ENCODE results near the gene CRELD2.

DNA sequence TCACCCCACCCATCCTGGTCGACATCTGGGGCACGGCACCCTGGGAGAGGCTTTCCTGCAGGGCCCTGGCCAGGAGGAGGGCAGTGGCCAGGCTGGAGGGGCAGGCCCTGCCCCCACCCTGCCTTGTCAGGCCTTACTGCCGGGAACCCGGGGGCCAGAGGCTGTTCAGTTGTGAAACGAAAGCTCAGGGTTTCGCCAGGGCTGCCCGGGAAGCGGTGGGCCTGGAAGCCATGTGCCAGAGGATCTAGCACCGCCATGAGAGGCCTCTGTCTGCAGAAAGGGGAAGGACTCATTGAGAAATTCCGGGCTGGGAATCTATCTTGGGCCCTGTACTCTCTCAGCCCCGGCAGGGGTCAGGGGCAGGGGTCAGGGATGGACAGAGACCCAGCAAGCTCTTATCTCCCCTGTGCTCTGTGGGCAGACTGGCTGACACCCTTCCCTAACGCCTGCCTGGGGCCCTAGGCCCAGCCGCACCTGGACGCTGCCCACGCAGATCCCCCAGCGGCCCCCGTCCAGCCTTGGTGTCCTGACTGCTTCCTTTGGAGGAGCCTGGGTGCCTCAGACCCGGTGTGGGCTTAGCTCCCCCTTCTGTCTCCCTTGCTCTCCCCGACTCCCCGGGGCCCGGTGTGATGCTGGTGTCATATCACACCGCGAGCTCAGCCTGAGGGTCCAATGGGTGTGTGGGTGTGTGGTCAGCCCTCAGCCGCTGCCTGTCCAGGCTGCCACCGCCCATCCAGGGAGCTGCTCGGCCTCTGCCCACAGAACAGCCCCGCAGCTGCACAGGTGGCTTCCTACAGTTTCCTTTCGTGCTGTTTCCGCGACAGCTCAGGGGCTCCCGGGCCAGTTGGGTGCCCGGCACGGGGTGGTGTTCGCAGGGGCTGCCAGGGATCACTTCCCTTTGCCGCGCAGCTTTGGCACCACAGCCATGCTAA is 48.6 kb downstream of the CRELD2 start:
- no peak for TF ChIP-seq POLR2A (IDR thresholded peaks at IDR 0.05; ENCODE audit: control extremely low read depth in 1 of 2, low read depth in 2 of 2, low read length in 2 of 2)
- TF ChIP-seq CEBPB (IDR thresholded peaks at IDR 0.05; ENCODE audit: low read depth, low read length), result no peak
- TF ChIP-seq, protein P1, sequence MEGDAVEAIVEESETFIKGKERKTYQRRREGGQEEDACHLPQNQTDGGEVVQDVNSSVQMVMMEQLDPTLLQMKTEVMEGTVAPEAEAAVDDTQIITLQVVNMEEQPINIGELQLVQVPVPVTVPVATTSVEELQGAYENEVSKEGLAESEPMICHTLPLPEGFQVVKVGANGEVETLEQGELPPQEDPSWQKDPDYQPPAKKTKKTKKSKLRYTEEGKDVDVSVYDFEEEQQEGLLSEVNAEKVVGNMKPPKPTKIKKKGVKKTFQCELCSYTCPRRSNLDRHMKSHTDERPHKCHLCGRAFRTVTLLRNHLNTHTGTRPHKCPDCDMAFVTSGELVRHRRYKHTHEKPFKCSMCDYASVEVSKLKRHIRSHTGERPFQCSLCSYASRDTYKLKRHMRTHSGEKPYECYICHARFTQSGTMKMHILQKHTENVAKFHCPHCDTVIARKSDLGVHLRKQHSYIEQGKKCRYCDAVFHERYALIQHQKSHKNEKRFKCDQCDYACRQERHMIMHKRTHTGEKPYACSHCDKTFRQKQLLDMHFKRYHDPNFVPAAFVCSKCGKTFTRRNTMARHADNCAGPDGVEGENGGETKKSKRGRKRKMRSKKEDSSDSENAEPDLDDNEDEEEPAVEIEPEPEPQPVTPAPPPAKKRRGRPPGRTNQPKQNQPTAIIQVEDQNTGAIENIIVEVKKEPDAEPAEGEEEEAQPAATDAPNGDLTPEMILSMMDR (IDR thresholded peaks at IDR 0.05; ENCODE audit: control extremely low read depth in 1 of 3, insufficient read depth in 1 of 3, low read depth in 1 of 3, low read length in 3 of 3), result no peak
- TF ChIP-seq TAF1 (IDR thresholded peaks at IDR 0.05; ENCODE audit: low read depth, low read length), result no peak
- TF ChIP-seq CHD1 (IDR thresholded peaks at IDR 0.05; ENCODE audit: low read depth, low read length), result no peak
- TF ChIP-seq ATF2 (IDR thresholded peaks at IDR 0.05; ENCODE audit: low read length), result no peak
- TF ChIP-seq MAX (IDR thresholded peaks at IDR 0.05), result no peak
